ENCODE data around the gene RIF1. TPM values are rescaled to one million over a fixed set of nuclear protein-coding genes. Genes with fewer than 3 reads are reported as not detected.

RIF1 gene
- total RNA-seq, 1 experiment from 2014 or later = 37.1 TPM

DNA sequence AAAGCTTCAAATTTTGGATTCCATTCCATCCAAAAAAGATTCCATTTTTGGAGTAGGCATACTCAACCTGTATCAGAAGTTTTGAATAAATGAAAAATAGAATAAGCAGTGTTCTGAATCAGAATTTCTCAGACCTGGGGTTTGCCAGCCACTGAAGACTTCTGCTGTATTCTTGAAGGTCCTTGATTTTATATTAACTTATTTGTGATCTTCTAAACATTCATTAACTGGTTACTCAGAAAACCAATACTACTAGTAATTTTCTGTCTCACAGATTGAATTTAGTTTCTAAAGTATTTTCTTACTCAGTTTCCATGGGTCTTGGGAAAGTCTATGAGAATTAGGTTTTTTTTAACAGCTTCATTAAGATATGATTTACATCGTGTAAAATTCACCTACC, 60.9 kb downstream of the RIF1 start:
- H3K9me3 ChIP-seq (ENCODE audit: low read length) = no peaks in the 10 kb centered on the region
- no peaks in the 10 kb centered on the region for H3K4me1 ChIP-seq (ENCODE audit: insufficient read depth, low read length)
- no peak for ATAC-seq
- no peaks in the 10 kb centered on the region for H3K79me2 ChIP-seq (ENCODE audit: low read length)
- ChIA-PET CTCF (no interaction called here), POLR2A (ENCODE audit: unreplicated experiment) (no interaction called here)
- no peaks in the 10 kb centered on the region for H3F3A ChIP-seq (ENCODE audit: low read length, unreplicated experiment)
- no peak overlapping the region for H3K9ac ChIP-seq (ENCODE audit: low read length)
- no peaks in the 10 kb centered on the region for H3K9me2 ChIP-seq (replicated peaks; ENCODE audit: low read length)
- no peaks in the 10 kb centered on the region for H3K27me3 ChIP-seq (ENCODE audit: low read length)
- intact Hi-C loops (cut with micrococcal nuclease) = no loop called here
- H4K20me1 ChIP-seq (ENCODE audit: low read length) = no peaks in the 10 kb centered on the region
- no peak overlapping the region for H3K27ac ChIP-seq (ENCODE audit: low read length)
- H3K4me3 ChIP-seq (ENCODE audit: low read length) = no peak overlapping the region
- DNase-seq = no peak
- H3K36me3 ChIP-seq (ENCODE audit: low read depth, low read length) = peaks cover 78% of the 10 kb centered on the region
- BruUV-seq (replicated peaks) = no TSS peak
- H3K4me2 ChIP-seq (ENCODE audit: low read length) = no peak overlapping the region
- TF ChIP-seq, protein P1, sequence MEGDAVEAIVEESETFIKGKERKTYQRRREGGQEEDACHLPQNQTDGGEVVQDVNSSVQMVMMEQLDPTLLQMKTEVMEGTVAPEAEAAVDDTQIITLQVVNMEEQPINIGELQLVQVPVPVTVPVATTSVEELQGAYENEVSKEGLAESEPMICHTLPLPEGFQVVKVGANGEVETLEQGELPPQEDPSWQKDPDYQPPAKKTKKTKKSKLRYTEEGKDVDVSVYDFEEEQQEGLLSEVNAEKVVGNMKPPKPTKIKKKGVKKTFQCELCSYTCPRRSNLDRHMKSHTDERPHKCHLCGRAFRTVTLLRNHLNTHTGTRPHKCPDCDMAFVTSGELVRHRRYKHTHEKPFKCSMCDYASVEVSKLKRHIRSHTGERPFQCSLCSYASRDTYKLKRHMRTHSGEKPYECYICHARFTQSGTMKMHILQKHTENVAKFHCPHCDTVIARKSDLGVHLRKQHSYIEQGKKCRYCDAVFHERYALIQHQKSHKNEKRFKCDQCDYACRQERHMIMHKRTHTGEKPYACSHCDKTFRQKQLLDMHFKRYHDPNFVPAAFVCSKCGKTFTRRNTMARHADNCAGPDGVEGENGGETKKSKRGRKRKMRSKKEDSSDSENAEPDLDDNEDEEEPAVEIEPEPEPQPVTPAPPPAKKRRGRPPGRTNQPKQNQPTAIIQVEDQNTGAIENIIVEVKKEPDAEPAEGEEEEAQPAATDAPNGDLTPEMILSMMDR (conservative IDR thresholded peaks at IDR 0.05; ENCODE audit: low read depth, low read length) = no peak
- TF ChIP-seq EZH2phosphoT487 (IDR thresholded peaks at IDR 0.05; ENCODE audit: borderline replicate concordance, low read length) = no peak
- TF ChIP-seq EZH2 (IDR thresholded peaks at IDR 0.05; ENCODE audit: low read length, unreplicated experiment) = no peak
- no peak overlapping the region for H2AFZ ChIP-seq (ENCODE audit: low read length)

DNA sequence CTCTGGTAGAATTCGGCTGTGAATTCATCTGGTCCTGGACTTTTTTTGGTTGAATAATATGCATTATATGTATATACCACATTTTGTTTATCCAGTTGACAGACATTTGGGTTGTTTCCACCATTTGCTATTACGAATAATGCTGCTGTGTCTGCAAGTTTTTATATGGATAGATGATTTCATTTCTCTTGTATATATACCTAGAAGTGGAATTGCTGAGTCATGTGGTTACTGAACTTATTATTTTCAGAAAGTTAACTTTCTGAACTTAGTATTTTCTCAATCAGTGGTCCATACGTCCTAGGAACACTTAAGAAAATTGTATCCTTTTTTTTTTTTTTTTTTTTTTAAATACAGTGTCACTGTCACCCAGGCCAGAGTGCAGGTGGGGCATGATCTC, 63.3 kb downstream of the RIF1 start:
- no peak overlapping the region for H3K4me3 ChIP-seq (ENCODE audit: low read length)
- DNase-seq (no peak), ATAC-seq (no peak)
- H2AFZ ChIP-seq (ENCODE audit: low read length) = no peak overlapping the region
- H3K27me3 ChIP-seq (ENCODE audit: low read length) = no peaks in the 10 kb centered on the region
- H3K4me2 ChIP-seq (ENCODE audit: low read length) = no peak overlapping the region
- H3K4me1 ChIP-seq (ENCODE audit: insufficient read depth, low read length) = no peaks in the 10 kb centered on the region
- CTCF ChIA-PET = no interaction called here
- no peaks in the 10 kb centered on the region for H3K79me2 ChIP-seq (ENCODE audit: low read length)
- no peaks in the 10 kb centered on the region for H4K20me1 ChIP-seq (ENCODE audit: low read length)
- no peak overlapping the region for H3K9ac ChIP-seq (ENCODE audit: low read length)
- POLR2A ChIA-PET (ENCODE audit: unreplicated experiment) = interaction anchor here (0.6 kb wide), 1 partner anchor 1025 kb away, joined by 4 read pairs; no protein-coding TSS in a partner anchor
- H3F3A ChIP-seq (ENCODE audit: low read length, unreplicated experiment) = no peaks in the 10 kb centered on the region
- BruUV-seq (replicated peaks) = no TSS peak
- no peak overlapping the region for H3K27ac ChIP-seq (ENCODE audit: low read length)
- H3K9me3 ChIP-seq (ENCODE audit: low read length) = no peaks in the 10 kb centered on the region
- TF ChIP-seq, protein P1 (conservative IDR thresholded peaks at IDR 0.05; ENCODE audit: low read depth, low read length) = no peak
- TF ChIP-seq EZH2 (IDR thresholded peaks at IDR 0.05; ENCODE audit: low read length, unreplicated experiment) (no peak), EZH2phosphoT487 (IDR thresholded peaks at IDR 0.05; ENCODE audit: borderline replicate concordance, low read length) (no peak)
- no peaks in the 10 kb centered on the region for H3K9me2 ChIP-seq (replicated peaks; ENCODE audit: low read length)
- peaks cover 75% of the 10 kb centered on the region for H3K36me3 ChIP-seq (ENCODE audit: low read depth, low read length)
- intact Hi-C loops (cut with micrococcal nuclease) = no loop called here

DNA sequence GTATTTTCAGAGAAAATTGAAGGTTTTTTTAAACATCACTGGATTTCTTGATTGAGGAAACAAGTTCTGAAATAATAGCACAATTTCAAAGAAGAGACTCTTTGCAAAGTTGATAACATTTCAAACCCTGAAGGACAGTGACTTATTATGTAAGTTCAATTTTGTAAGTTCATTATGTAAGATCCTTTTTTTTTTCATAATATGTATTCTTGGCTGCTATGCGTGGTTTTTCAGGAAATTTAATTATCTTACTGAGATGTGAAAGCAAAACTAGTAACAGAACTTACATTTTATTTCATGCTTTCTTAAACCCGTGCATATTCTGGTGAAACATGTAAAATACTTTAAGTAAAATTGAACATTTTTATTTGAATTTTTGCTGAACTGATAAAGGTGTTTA, 65.4 kb downstream of the RIF1 start:
- intact Hi-C loops (cut with micrococcal nuclease) = no loop called here
- Histone ChIP-seq H3F3A (ENCODE audit: low read length, unreplicated experiment) (no peaks in the 10 kb centered on the region), H2AFZ (ENCODE audit: low read length) (no peak overlapping the region), H3K4me2 (ENCODE audit: low read length) (no peak overlapping the region), H3K9me2 (replicated peaks; ENCODE audit: low read length) (no peaks in the 10 kb centered on the region), H3K27me3 (ENCODE audit: low read length) (no peaks in the 10 kb centered on the region), H3K9me3 (ENCODE audit: low read length) (no peaks in the 10 kb centered on the region), H3K4me1 (ENCODE audit: insufficient read depth, low read length) (0 out of 2 replicates have a peak, but pooled peaks cover 3% of the 10 kb centered on the region), H3K36me3 (ENCODE audit: low read depth, low read length) (peaks cover 63% of the 10 kb centered on the region), H3K27ac (ENCODE audit: low read length) (no peak overlapping the region), H4K20me1 (ENCODE audit: low read length) (no peaks in the 10 kb centered on the region), H3K79me2 (ENCODE audit: low read length) (no peaks in the 10 kb centered on the region), H3K4me3 (ENCODE audit: low read length) (no peak overlapping the region), H3K9ac (ENCODE audit: low read length) (no peak overlapping the region)
- DNase-seq (no peak), ATAC-seq (no peak)
- TF ChIP-seq EZH2phosphoT487 (IDR thresholded peaks at IDR 0.05; ENCODE audit: borderline replicate concordance, low read length) = no peak
- TF ChIP-seq, protein P1 (conservative IDR thresholded peaks at IDR 0.05; ENCODE audit: low read depth, low read length) = no peak
- POLR2A ChIA-PET (ENCODE audit: unreplicated experiment) = no interaction called here
- CTCF ChIA-PET = no interaction called here
- no TSS peak for BruUV-seq (replicated peaks)

Measured in PC-3 (cell line).